Renal pelvis (tissue), 12 donors: ENCODE data around the gene OR5H2. TPM values are rescaled to one million over a fixed set of nuclear protein-coding genes. Genes with fewer than 3 reads are reported as not detected.
"Not testable (repeated sequence)": the region's sequence is repeated elsewhere in the genome, so short reads cannot be mapped to it uniquely, and the experiment has no call there.

Source experiments
- DNase-seq: peaks from one replicate; pipeline ENCODE4 v3.0.0-alpha.2; 2013
- long read RNA-seq, 16 experiments: transcript quantifications; one replicate each; lab custom pipeline, GENCODE V29; 2026
- polyA plus RNA-seq, 3 donors: library from polyadenylated mRNA; unstranded; fragments of 120-200 nt; gene quantifications; one replicate each; pipeline ENCODE4 v1.2.1, GENCODE V29; 2013; ENCODE audit not compliant: insufficient read length in 3 of 3

The OR5H2 gene
- not detected for polyA plus RNA-seq
- long read RNA-seq, donor 1, result 0 reads
- long read RNA-seq, donor 2, result 0 reads
- long read RNA-seq, donor 3, result 0 reads
- long read RNA-seq, donor 4, partial matches to known transcripts, result 0 of 1 reads
- long read RNA-seq, donor 4, other reads (novel, unspliced or antisense), result 0 of 1 reads
- long read RNA-seq, donor 5, result 0 reads
- long read RNA-seq, donor 6, result 0 reads
- long read RNA-seq, donor 7, result 0 reads
- long read RNA-seq, donor 8, result 0 reads
- long read RNA-seq, donor 9, result 0 reads
- long read RNA-seq, donor 10, result 0 reads
- long read RNA-seq, donor 11, result 0 reads
- long read RNA-seq, donor 12, result 0 reads
- long read RNA-seq, donor 13, result 0 reads
- long read RNA-seq, donor 14, result 0 reads
- long read RNA-seq, donor 15, result 0 reads
- long read RNA-seq, donor 16, result 0 reads

DNA sequence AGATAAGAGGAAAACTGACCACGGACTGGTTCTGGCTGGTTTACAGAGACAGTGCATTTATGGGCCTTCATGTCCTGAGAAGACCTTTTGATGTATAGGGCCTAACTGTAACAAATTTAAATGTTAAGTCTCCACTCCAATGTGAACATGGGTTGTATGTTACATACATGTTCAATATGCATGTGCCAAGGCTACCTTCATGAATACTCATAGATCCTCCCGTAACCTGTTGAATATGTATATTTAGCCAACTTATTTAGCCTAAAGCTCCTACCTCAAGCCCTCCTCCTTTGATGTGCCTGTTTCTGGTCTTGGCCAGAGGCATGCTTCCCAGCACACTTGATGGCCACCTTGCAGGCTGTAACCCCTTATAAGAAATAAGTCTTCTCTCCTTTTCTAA lies at the start of gene OR5H2:
Gene OR5H2 (plus strand): TSS at position 301 of the 400 bp plus-strand sequence. CDS start 398 bp downstream, outside the sequence.
- no peak for DNase-seq

GRCh38 chr3:98233468-98233867 lies 48.8 kb upstream of the OR5H2 start:
- DNase-seq, result no peak

- DNase-seq, result no peak
Observed at GRCh38 chr3:98240131-98240530, 42.2 kb upstream of the OR5H2 start.

- no peak for DNase-seq
Observed at GRCh38 chr3:98242155-98242554, 40.1 kb upstream of the OR5H2 start.

- DNase-seq, result no peak
Observed at GRCh38 chr3:98243843-98244242, 38.5 kb upstream of the OR5H2 start.

- no peak for DNase-seq
Observed at GRCh38 chr3:98246142-98246541, 36.2 kb upstream of the OR5H2 start.

GRCh38 chr3:98256026-98256425 lies 26.3 kb upstream of the OR5H2 start:
- not testable (repeated sequence) for DNase-seq

GRCh38 chr3:98259707-98260106 lies 22.6 kb upstream of the OR5H2 start:
- DNase-seq, result no peak

DNA sequence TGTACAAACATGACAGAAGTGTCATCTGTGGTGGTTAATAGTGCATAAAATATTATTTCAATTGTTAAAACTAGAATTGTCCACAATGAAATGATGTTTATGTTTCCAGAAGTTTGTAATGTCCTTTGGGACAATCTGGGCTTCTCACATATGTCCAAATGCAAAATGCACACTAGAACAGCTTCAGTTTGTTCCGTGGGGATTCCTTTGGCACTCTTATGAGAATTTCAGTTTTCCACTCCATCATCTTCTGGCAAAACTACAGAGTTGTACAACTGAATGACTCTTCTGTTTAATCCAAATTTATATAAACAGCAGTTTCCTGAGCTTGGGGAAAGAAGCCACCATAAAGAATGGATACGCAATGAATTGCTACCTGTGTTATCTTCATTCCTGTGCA lies 20.3 kb upstream of the OR5H2 start:
- no peak for DNase-seq

- DNase-seq, result no peak
Observed at GRCh38 chr3:98263944-98264343, 18.4 kb upstream of the OR5H2 start, which contains the start of gene OR5H6. Gene OR5H6 (plus strand): TSS chr3:98264244. CDS start chr3:98264333, 89 bp downstream.

- DNase-seq, result no peak
Observed at GRCh38 chr3:98269846-98270245, 12.5 kb upstream of the OR5H2 start.

- no peak for DNase-seq
Observed at GRCh38 chr3:98272126-98272525, 10.2 kb upstream of the OR5H2 start.

DNA sequence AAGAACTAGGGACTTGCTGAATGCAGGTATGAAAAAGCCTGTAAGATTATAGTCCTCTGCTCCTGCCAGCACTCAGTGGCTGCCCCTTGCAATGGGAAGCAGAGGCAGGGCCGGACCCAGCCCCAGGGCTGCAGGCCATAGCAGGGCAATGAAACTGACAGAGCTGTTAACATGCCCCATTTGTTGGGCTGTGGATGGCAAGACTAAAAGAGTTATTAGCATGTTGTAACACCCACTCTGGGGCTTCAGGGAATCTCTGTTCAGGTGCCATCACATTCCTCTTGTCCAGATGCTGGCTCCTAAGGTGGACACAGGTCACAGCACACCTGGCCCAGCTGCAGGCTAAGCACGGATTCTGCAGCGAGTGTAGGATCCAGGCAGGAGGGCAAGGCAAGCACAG lies 7.4 kb upstream of the OR5H2 start:
- DNase-seq, result no peak

- DNase-seq, result no peak
Observed at GRCh38 chr3:98290916-98291315, 8.6 kb downstream of the OR5H2 start.

DNA sequence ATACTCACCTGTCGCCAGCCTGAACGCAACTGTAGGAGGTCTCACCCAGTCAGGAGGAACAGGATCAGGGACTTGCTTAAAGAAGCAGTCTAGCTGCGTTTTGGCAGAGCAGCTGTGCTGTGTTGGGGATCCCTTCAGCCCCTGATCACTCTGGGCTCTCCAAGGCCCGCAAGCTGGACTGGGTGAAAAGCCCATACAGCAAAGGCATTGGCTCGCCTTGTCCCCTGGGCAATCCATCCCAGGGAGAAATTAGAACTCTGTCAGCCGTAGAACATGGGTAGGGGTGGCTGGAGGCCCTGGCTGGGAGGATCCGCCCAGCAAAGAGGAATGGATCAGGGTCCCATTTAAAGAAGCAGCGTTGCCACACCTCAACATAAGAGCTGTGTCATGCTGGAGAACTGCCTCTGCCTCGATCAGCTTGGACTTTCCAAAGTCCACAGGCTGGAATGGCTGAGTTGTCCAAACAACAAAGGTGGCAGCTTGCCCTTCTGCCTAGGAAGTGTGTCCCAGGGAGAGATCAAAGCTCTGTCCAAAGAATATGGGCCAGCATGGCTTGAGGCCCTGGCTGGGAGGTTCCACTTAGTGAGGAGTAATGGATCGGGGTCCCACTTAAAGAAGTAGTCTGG lies 9.1 kb downstream of the OR5H2 start:
- no peak for DNase-seq

GRCh38 chr3:98322101-98322500 lies 39.8 kb downstream of the OR5H2 start:
- no peak for DNase-seq

DNA sequence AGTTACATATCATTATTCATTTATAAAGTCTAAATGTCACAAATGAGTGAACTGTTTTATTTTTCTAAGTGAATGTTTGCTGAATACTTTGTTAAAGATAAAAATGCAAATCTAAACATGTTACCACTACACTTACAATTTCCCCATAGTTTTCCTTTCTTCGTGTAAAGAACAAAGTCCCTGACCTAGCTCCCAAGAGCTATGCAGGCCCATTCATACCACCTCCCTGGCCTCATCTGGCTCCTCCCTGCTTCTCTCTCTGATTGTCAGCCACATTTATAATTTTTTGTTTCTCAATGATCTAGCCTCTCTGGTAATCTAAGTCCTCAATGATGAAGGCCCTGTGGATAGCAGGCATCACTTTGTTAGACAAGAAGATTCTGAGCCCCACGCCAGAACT lies 40.4 kb downstream of the OR5H2 start:
- no peak for DNase-seq

DNA sequence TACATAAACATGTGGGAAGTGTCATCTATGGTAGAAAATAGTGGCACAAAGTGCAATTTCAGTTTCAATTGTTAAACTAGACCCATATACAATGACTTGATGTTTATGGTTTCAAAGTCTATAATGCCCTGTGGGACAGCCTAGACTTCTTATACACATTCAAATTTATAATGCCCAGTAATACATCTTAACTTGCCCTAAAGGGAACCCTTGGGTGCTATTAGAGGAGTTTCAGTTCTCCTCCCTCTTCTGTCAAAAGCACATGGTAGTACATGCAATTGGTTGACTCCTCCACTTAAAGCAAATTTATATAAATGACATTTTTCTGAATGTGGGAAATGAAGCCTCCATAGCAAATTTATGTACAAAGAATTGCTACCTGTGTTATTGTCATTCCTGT lies 41.1 kb downstream of the OR5H2 start:
- no peak for DNase-seq

DNA sequence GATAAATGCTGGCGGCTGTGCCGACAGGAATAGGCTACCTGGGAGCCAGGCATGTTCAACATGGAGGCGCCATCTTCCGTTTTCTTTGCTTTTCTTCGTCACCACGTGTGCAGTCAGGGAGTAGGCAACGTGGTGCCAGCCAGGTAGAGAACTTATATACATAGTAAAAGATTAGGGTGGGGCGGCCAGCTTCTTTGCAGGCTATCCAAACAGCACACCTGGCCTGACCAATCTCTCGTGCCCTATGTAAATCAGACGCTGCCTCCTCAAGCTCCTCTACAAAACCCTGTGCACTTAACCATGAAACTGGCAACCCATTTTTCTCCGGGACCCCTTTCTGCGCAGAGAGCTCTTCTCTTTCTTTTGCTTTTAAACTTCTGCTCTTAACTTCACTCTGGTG lies 42.8 kb downstream of the OR5H2 start:
- no peak for DNase-seq

- DNase-seq, result no peak
Observed at GRCh38 chr3:98326105-98326893, 44.0 kb downstream of the OR5H2 start.

GRCh38 chr3:98326945-98327344 lies 44.6 kb downstream of the OR5H2 start:
- no peak for DNase-seq

- no peak for DNase-seq
Observed at GRCh38 chr3:98328933-98329332, 46.6 kb downstream of the OR5H2 start.
